DND-41 (cell line): ENCODE results near the gene GH2.

Experiments used
- CTCF ChIP-seq: IDR thresholded peaks from 2 replicates; pipeline ENCODE4 v1.5.1; 2012; ENCODE audit warnings: borderline replicate concordance, low read length, moderate library complexity, mild to moderate bottlenecking; ENCODE audit not compliant: poor library complexity, severe bottlenecking; ENCODE audit errors: extremely low read depth
- EZH2 ChIP-seq: IDR thresholded peaks from 3 replicates; pipeline ENCODE4 v1.6.1; 2012; ENCODE audit warnings: borderline replicate concordance, low read depth, mild to moderate bottlenecking, moderate library complexity, low read length, inconsistent platforms; ENCODE audit not compliant: severe bottlenecking

DNA sequence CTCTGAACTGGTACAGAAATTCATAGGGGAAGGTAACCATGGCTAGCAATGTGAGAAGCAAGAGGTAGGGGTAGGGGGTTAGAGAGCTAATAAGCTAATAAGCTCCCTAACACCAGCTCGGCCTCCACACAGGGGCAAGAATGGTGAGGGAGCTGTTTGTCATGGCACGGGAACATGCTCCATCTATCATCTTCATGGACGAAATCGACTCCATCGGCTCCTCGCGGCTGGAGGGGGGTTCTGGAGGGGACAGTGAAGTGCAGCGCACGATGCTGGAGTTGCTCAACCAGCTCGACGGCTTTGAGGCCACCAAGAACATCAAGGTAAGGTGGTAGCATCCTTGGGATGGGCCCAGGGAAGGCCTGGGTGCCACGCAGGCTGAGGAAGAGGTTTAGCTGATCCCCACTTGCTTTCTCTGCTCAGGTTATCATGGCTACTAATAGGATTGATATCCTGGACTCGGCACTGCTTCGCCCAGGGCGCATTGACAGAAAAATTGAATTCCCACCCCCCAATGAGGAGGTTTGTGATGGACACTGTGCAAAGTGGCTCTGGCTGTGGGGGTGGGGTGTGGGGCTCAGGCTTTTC lies 50.7 kb downstream of the GH2 start:
- TF ChIP-seq CTCF (no peak), EZH2 (no peak)
